Measurements from ENCODE around the gene CYP4F22.
A peak's percentile ranks its signal among the peaks of the same experiment; 100 is the strongest.

The CYP4F22 gene

DNA sequence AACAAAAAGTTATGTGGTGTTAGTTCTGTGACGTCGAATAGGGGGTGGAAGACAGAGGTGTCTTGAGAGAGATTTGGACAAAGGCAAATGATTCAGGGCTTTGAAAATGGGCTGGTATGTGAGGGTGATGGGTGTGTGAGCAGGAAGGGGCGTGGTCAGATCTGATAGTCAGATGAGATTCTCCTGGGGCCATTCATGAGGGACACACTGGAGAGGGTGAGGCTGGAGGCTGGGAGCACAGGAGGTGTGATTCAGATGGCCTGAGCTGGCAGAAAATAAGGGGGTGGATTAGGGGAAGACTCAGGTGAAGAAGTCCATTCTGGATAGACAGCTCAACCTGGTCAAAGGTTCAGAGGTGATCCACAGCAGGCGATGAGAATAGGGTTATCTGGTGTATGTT lies 28.0 kb downstream of the CYP4F22 start:
- DNase-seq (ENCODE audit: low spot score), result no peak

DNA sequence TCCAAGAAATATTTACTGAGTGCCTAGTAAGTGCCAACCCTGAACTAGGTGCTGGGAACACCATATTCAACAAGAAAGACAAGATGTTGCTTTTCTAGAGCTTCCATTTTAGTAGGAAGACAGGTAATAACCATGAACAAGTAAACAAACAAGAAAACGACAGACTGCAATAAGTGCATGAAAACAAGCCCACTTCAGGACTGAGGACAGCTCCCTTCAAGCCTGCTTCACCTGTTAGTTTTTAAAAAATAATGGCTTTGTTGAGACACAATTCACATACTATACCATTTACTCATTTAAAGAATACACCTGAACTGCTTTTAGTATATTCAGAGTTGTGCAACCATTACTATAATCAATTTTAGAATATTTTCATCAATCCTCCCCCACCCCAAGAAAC lies 30.4 kb downstream of the CYP4F22 start:
- DNase-seq (ENCODE audit: low spot score), result no peak

DNA sequence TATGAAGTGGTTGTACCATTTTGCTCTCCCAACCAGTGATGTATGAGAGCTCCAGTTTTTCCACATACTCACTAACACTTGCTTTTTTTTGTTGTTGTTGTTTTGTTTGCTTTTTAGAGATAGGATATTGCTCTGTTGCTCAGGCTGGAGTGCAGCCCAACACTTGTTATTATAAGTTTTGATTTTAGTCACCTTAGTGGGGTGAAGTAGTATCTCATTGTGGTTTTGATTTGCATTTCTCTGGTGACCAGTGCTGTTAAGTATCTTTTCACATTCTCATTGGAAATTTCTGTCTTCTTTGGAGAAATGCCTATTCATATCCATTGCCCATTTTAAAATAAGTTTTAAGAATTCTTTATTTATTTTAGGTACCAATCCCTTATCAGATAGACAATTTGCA lies 31.3 kb downstream of the CYP4F22 start:
- no peak for DNase-seq (ENCODE audit: low spot score)

DNA sequence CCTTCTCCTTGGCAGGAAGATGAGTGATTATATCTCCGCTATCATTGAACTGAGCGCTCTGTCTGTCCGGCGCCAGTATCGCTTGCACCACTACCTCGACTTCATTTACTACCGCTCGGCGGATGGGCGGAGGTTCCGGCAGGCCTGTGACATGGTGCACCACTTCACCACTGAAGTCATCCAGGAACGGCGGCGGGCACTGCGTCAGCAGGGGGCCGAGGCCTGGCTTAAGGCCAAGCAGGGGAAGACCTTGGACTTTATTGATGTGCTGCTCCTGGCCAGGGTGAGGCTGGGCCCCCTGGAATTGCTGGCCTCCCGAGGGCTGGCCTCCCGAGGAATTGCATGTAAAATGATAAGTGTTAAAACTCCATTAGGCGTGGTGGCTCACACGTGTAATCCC lies 32.1 kb downstream of the CYP4F22 start:
- no peak for DNase-seq (ENCODE audit: low spot score)

DNA sequence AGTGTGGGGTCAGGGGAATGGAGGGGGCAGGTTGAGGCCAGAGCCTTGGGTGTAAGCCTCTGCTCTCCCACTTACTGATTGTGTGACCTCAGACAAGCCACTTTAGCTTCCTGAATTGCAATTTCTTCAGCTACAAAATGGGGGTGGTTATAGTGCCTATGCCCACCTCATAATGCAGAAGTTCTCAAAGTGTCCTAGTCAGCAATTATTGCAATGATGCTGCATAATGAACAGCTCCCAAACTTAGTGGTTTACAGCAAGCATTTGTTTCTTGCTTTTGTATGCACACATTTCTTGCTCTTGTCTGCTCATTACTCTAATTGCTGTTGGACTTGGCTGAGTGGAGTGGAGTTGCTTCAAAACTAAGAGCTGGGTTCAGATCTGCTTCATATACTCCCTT lies 36.0 kb downstream of the CYP4F22 start:
- DNase-seq (ENCODE audit: low spot score), result no peak

DNA sequence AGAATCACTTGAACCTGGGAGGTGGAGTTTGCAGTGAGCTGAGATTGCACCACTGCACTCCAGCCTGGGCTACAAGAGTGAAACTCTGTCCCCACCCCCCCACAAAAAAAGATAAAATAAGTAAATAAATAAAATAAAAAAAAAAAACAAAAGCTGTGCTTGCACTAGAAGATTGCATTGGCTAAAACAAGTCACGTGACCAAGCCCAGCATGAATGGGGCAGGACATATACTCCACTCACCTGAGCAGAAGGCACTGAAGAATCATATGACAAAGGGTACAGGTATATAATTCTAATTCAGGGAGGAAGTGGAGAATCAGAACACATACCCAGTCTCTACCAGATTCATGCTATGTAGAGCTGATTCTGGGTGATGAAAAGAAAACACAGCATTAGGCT lies 36.6 kb downstream of the CYP4F22 start:
- no peak for DNase-seq (ENCODE audit: low spot score)

DNA sequence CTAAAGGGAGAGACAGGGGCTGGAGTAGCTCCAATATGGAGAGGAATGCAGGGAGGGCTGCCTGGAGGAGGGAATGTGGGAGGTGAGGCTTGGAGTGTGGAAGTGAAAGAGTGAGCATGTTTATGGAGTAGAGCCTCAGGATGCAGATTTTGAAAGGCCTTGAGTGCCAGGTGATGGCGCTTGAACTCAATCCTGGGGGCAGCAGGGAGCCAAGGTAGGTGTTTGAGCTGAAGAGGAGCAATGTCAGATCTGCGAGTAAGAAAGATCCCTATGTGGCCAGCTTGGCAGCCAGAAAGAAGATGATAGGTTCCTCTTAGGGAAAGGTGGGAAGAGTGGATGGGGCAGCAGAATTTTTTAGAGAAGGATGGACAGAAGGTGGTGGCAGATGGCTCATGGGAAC lies 40.3 kb downstream of the CYP4F22 start:
- no peak for DNase-seq (ENCODE audit: low spot score)

DNA sequence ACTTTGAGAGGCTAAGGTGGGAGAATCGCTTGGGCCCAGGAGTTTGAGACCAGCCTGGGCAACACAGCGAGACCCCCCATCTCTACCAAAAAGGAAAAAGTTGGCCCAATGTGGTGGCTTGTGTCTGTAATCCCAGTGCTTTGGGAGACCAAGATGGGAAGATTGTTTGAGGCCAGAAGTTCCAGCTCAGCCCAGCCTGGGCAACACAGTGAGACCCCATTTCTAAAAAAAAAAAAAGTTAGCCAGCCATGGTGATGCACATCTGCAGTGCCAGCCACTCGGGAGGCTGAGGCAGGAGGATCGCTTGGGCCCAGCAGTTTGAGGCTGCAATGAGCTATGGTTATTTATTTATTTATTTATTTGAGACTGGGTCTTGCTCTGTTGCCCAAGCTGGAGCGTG lies 41.3 kb downstream of the CYP4F22 start:
- no peak for DNase-seq (ENCODE audit: low spot score)

DNA sequence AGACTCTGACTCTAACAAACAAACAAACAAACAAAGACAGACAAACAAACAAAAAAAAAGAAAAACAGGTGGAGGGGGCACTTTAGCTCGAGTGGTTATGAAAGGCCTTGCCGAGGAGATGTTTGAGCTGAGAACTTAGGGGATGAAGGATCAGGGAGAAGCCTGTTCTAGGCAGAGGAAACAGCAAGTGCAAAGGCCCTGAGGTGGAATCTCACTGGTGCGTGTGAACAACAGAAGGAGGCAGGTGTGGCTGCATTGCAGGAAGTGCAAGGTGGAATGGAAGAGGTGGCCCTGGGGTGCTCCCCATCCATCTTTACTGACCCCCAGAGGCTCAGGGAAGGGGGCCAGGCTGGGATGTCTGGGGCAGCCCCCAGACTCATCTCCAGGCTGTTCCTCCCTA lies 41.9 kb downstream of the CYP4F22 start:
- no peak for DNase-seq (ENCODE audit: low spot score)

DNA sequence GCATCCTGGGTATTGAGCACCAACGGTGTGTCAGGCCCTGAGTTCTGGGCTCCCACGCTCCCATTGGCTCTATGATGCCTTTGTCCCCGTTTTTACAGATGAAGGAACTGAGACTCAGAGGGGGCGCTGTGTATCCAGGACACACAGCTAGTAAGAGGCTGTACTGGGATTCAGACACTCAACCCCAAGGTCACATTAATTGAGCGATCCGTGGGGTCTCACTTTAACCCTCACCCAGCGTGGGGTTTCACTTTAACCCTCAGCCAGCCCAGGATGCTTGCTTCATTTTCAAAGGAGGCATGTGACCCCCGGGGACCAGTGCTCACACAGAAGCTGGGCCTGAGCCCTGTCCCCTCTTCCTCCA lies 42.6 kb downstream of the CYP4F22 start:
- no peak for DNase-seq (ENCODE audit: low spot score)

DNA sequence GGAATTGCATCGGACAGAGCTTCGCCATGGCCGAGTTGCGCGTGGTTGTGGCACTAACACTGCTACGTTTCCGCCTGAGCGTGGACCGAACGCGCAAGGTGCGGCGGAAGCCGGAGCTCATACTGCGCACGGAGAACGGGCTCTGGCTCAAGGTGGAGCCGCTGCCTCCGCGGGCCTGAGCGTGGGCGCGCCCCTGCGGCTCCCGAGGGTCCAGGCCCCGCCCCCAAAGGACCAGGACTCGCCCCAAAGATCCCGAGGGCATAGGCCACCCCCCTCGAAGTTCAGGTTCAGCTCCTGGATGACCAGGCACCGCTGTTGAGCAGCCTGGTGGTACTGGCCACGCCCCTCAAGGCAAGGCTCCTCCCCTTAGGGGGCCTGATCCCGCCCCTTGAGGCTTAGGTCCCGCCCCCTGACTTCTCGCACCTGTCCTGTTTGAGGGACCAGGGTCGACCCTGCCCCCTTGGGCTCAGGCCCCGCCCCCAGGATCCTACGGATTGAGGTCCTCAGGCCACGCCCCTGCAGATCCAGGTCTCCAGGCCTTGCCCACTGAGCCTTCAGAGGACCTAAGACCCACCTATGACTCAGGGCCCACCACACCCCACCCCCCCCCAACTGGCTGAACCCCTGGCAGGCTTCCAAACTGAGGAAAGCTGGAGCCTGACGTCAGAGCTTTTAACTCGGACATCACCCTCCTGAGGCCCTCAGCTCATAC lies 43.1 kb downstream of the CYP4F22 start:
- no peak for DNase-seq (ENCODE audit: low spot score)

DNA sequence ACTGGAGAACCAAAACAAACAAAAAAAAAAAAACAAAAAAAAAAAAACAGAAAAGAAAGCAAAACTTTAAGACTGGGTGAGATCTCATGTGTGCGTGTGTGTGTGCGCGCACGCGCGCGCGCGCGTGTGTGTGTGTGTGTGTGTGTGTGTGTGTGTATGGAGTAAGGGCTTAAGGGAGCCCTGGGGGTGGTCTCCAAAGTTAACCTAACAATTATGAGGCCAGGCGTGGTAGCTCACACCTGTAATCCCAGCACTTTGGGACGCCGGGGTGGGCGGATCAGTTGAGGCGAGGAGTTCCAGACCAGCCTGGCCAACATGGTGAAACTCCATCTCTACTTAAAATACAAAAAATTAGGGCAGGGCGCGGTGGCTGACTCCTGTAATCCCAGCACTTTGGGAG lies 46.7 kb downstream of the CYP4F22 start:
- DNase-seq (ENCODE audit: low spot score), result no peak

DNA sequence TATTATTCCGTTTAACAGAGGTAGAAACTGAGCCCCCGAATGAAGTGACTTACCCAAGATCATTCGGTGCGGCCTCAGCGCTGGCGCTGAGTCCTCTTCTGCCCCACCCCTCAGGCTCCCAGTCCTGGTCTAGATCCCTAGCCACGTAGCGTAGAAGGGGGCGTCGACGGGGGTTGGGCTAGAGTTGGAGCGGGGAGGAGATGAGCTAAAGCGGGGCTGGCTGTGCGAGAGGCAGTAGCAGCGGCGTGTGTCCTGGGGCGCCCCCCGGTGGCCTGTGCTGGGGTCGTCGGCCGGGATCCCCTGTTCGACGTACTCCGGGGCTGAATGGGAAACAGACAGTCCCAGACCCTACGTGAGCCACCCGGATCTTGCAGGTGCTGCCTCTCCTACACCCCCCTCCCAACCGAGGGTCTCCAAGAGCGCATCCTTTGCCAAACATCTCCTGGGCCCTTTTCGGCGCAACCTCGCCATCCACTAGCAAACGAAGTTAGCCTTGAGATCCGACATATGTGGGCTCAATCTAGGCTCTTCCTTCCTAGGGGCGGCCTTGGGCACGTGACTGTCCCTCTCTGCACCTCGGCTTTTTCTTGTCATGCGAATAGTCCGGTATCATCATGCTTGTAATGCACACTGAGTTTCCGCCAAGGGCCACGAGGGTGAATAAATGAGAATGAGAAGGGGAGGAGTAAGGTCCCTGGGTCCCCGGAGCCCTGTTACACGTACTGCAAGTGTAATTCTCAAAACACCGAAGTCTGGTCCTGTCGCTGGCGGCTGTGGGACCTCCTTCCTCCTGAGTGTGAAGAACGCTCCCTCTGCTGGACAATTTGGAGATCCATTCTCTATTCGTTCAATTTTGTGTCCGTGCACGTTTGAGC lies 47.7 kb downstream of the CYP4F22 start:
- DNase-seq (ENCODE audit: low spot score), result peak; percentile 77

DNA sequence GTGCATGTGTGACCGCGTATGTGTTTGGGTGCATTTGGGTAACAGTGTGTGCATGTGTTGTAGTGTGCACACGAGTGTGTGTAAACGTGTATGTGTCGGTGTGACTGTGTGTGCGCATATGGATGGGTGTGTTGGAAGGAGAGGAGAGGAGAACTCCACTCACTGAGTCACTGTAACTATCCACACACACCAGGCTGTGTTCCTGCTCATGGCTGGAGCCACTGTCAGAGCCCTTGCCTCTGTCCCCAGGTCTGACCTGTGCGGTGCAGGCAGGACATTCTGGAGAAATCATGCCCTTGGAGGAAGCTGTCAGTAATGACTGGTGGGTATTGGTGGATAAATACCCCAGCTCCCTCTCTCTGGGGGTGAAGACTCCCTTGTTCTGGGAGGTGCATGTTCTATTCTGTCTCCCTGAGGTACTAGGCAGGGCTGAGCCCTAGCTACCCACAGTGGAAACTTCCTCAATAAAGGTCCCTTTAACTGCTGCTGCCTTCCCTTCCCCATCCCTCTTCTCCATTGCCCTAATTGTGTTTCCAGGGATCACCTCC lies 48.4 kb downstream of the CYP4F22 start:
- DNase-seq (ENCODE audit: low spot score), result no peak

DNA sequence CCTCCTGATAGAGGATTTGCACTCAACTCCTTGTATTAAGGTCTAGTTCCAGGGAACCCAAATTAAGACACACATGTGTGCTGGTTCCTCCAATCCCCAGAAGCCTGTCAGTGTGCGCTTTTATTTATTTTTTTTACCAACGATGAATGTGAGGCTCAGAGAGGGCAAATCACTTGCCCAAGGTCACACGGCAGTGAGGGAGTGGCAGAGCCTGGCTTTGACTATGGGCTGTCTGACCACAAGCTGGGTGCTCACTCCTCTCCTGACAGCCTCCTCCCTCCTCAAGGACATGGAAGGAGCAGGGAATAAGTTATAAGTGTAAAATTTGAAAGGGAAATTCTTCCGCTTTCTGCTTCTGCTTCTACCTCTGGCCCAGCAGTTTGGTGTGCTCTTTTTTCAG lies 48.9 kb downstream of the CYP4F22 start:
- DNase-seq (ENCODE audit: low spot score), result no peak

DNA sequence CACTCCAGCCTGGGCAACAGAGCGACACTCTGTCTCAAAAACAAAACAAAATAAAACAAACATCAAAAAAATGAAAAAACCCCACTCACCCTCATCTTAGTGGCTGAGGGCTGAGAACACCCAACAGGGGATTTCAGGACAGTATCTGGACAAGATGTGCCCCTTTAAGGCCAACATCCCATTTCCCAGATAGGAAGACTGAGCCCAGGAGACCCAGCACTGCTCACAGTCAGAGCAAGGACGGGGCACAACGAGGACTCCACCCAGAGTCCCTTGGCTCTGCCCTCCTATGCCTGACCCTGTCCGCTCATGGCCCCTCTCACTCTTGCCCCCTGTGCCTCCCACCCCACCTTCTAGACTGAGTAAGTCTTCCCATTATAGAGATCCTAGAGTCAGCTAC lies 53.8 kb downstream of the CYP4F22 start:
- no peak for DNase-seq (ENCODE audit: low spot score)

DNA sequence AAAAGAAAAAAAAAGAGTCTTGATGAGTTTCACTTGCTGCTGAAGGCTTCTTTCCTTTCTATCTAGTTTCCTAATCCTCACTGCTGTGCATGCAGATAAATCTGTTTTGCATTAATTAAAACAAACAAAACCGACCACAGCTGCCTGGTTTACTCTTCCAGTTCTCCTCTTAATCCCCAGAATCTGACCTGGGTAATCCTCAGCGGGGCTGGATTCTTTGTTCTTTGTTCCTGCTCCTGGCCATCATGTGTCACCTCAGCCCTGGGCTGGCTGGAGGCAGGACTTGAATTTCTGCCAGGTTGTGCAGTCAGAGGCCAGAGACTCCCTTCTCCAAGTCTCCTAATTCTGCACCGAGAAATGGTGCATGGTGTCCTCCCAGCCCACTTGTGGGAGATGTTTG lies 54.5 kb downstream of the CYP4F22 start:
- DNase-seq (ENCODE audit: low spot score), result no peak

DNA sequence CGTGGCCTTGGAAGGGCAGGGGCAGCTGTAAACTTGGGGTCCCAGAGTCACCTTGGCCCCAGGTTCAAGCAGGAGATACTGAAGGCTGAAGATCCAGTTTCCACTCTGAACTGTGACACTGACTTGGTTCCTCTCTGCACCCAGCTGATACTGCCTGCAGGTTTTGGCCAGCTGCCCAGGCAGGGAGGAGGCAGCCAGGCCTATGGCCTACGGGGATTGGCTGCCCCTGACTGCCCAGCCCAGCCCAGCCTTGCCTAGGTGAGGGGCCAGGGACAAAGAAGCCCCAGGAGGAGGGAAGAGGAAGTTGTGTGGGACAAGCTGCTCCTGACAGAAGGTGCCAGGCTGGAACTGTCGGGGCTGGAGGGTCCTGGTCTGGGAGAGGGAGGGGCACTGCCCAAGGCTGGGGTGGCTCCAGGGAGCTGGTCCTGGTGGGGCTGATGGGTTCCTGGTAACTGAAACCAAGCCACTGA lies 55.0 kb downstream of the CYP4F22 start:
- DNase-seq (ENCODE audit: low spot score), result no peak

DNA sequence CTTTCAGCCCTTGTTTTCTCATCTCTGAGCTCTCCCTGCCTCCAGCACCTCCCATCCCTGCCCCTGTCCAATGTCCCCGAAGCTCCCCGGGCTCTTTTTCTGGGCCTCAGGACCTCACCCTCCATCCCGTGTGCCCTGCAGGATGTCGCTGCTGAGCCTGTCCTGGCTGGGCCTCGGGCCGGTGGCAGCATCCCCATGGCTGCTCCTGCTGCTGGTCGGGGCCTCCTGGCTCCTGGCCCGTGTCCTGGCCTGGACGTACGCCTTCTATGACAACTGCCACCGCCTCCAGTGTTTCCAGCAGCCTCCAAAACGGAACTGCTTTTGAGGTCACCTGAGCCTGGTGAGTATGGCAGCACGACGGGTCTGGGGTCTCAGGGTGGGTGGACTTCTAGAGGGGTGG lies 55.6 kb downstream of the CYP4F22 start:
- no peak for DNase-seq (ENCODE audit: low spot score)

DNA sequence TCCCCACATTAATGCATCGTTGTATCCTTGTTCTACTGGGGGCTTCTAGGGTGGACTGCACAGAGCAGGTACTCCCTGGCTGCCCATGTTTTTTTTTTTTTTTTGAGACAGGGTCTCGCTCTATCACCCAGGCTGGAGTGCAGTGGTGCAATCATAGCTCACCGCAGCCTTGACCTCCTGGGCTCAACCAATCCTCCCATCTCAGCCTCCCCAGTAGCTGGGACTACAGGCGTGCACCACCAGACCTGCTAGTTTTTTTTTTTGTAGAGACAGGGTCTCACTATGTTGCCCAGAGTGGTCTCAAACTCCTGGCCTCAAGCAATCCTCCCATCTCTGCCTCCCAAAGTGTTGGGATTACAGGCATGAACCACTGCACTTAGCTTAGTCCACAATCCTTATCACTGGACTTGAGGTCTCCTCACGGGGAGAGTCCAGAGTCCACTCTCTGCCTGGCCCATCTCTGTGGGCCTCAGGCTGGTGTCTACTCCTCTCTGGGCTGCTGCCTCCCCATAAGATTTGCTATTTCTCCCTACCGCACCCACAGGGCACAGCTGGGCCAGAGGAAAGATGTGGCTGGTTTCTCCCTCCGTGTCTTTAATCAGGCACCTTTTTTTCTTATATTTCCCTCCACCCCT lies 56.3 kb downstream of the CYP4F22 start:
- no peak for DNase-seq (ENCODE audit: low spot score)

DNA sequence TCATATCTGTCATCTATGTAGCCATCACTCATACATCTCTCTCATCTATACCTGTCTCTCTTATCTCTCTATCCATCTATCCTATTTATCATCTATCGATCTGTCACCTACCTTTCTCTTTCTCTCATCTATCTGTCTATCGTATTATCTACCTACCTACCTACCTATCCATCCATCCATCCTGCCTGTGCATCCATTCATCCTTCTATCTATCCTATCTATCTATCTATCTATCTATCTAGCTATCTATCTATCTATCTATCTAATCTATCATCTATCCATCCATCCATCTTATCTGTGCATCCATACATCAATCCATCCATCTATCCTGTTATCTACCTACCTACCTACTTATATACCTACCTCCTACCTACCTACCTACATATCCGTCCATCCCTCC lies 62.1 kb downstream of the CYP4F22 start:
- no peak for DNase-seq (ENCODE audit: low spot score)

DNA sequence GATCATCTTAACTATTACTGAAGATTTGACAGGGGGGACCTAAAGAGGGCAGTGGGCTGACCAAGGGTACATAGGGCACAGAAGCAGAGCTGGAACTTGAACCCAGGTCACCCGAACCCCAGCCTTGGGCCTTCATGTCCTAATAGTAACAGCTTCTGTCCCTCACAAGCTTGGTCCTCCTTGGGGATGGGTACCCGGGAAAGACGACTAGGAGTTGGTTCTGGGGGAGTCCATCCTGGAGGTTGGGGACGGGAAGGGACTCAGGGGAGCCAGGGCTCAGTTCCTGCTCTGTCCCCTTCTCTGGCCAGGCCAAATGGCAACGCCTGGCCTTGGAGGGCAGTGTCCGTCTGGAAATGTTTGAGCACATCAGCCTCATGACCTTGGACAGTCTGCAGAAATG lies 67.1 kb downstream of the CYP4F22 start:
- DNase-seq (ENCODE audit: low spot score), result no peak
